ENCODE data around the gene SLC23A2. TPM values are rescaled to one million over a fixed set of nuclear protein-coding genes. Genes with fewer than 3 reads are reported as not detected.

Gene SLC23A2
- total RNA-seq, 2 experiments from 2014 or later = 14.3 to 25.7 TPM

DNA sequence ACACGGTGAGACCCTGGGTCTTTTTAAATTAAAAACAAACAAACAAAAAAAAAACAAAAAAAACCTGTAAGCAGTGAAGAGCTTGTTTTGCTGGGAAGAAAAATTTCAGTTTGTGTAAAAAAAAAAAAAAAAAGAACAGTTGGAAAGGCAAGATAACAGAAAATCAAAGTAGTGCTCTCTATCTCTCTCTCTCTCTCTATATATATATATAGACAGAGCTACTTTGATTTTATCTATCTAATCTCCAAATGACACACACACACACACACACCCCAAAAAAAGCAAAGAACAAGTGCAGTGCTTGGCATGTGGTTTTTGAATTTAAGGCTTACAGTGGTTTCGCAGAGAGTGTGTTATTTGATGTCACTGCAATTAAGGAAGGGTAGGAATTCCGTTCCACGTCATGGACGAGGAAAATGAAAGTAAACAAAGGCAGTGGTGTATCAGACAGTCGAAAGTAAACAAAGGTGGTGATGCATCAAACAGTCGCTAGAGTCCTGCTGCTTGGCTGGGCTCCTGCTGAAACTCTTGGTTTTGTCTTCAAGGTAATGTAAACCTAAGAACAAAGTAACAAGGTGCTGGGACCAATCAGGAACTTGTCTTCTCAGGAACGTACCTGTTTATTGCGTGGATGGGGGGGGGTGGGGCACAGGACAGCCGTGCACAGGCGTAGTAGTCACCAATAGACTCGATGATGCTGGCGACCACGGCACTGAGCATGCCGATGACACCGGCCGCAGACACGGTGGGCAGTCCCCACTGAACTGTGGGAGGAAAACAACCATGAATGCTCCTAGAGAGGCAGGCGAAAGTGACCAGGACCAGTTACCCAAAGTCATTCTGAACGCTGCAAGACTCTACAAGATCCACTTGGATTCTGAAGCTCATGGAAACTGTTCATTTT is 131.8 kb downstream of the SLC23A2 start:
- BruUV-seq (replicated peaks) = no TSS peak
- H3K9me2 ChIP-seq (ENCODE audit: insufficient read depth, low read length) = no peaks in the 10 kb centered on the region
- no peaks in the 10 kb centered on the region for H4K20me1 ChIP-seq (ENCODE audit: insufficient read depth, low read length)
- H3K79me2 ChIP-seq (ENCODE audit: insufficient read depth, low read depth, low read length) = no peaks in the 10 kb centered on the region
- no peaks in the 10 kb centered on the region for H3K4me1 ChIP-seq (ENCODE audit: insufficient read depth, low read length, poor library complexity, severe bottlenecking)
- no peak for DNase-seq (ENCODE audit: low spot score)
- no peak overlapping the region for H3K27ac ChIP-seq (ENCODE audit: low read depth, low read length, poor library complexity, severe bottlenecking)
- POLR2A ChIA-PET = interaction anchor here (0.6 to 0.7 kb wide), 4 partner anchors 50 to 231 kb away, joined by 3 to 4 read pairs (median 3); no protein-coding TSS in a partner anchor
- H2AFZ ChIP-seq (ENCODE audit: low read length) = no peak overlapping the region
- H3K4me2 ChIP-seq (ENCODE audit: low read length) = no peak overlapping the region
- H3K36me3 ChIP-seq (ENCODE audit: insufficient read depth, low read length) = peaks cover 34% of the 10 kb centered on the region
- no peaks in the 10 kb centered on the region for H3K9me3 ChIP-seq (ENCODE audit: low read length)
- intact Hi-C loops (cut with micrococcal nuclease; ENCODE audit: unreplicated experiment) = no loop called here
- CTCF ChIA-PET (ENCODE audit: unreplicated experiment) = no interaction called here
- no peak for TF ChIP-seq EZH2phosphoT487 (IDR thresholded peaks at IDR 0.05; ENCODE audit: borderline replicate concordance, low read depth, low read length)
- TF ChIP-seq, protein P1, sequence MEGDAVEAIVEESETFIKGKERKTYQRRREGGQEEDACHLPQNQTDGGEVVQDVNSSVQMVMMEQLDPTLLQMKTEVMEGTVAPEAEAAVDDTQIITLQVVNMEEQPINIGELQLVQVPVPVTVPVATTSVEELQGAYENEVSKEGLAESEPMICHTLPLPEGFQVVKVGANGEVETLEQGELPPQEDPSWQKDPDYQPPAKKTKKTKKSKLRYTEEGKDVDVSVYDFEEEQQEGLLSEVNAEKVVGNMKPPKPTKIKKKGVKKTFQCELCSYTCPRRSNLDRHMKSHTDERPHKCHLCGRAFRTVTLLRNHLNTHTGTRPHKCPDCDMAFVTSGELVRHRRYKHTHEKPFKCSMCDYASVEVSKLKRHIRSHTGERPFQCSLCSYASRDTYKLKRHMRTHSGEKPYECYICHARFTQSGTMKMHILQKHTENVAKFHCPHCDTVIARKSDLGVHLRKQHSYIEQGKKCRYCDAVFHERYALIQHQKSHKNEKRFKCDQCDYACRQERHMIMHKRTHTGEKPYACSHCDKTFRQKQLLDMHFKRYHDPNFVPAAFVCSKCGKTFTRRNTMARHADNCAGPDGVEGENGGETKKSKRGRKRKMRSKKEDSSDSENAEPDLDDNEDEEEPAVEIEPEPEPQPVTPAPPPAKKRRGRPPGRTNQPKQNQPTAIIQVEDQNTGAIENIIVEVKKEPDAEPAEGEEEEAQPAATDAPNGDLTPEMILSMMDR (conservative IDR thresholded peaks at IDR 0.05; ENCODE audit: low read length) = no peak
- no peak overlapping the region for H3K4me3 ChIP-seq (ENCODE audit: low read depth, low read length, poor library complexity, severe bottlenecking)

DNA sequence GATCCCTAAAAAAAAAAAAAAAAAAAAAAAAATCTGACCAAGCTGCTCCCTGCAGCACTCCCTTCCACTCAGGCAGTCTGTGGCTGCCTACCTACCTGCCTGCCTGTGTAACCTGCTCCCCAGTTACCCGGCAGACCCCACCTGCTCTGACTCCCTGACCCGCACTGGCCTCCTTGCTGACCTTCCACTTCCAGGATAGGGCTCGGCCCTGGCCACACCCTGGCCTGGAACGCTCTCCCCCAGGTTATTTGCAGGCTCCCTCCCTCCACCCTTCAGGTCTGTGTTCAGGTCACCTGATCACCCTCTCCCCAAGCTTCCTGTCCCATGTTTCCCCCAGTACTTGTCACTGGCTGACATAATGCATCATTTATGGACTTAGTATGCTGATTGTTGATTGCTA is 134.3 kb downstream of the SLC23A2 start:
- H3K27ac ChIP-seq (ENCODE audit: low read depth, low read length, poor library complexity, severe bottlenecking) = no peak overlapping the region
- no peak overlapping the region for H2AFZ ChIP-seq (ENCODE audit: low read length)
- CTCF ChIA-PET (ENCODE audit: unreplicated experiment) = no interaction called here
- POLR2A ChIA-PET = interaction anchor here (0.5 kb wide), 1 partner anchor 45 kb away, joined by 4 read pairs; no protein-coding TSS in a partner anchor
- no peak for DNase-seq (ENCODE audit: low spot score)
- no peaks in the 10 kb centered on the region for H3K4me1 ChIP-seq (ENCODE audit: insufficient read depth, low read length, poor library complexity, severe bottlenecking)
- intact Hi-C loops (cut with micrococcal nuclease; ENCODE audit: unreplicated experiment) = no loop called here
- H3K9me3 ChIP-seq (ENCODE audit: low read length) = no peaks in the 10 kb centered on the region
- no peak overlapping the region for H3K4me2 ChIP-seq (ENCODE audit: low read length)
- no peaks in the 10 kb centered on the region for H3K79me2 ChIP-seq (ENCODE audit: insufficient read depth, low read depth, low read length)
- H3K9me2 ChIP-seq (ENCODE audit: insufficient read depth, low read length) = no peaks in the 10 kb centered on the region
- no peak for TF ChIP-seq EZH2phosphoT487 (IDR thresholded peaks at IDR 0.05; ENCODE audit: borderline replicate concordance, low read depth, low read length)
- TF ChIP-seq, protein P1 (conservative IDR thresholded peaks at IDR 0.05; ENCODE audit: low read length) = no peak
- H3K4me3 ChIP-seq (ENCODE audit: low read depth, low read length, poor library complexity, severe bottlenecking) = no peak overlapping the region
- H3K36me3 ChIP-seq (ENCODE audit: insufficient read depth, low read length) = peaks cover 19% of the 10 kb centered on the region
- H4K20me1 ChIP-seq (ENCODE audit: insufficient read depth, low read length) = no peaks in the 10 kb centered on the region
- no TSS peak for BruUV-seq (replicated peaks)

DNA sequence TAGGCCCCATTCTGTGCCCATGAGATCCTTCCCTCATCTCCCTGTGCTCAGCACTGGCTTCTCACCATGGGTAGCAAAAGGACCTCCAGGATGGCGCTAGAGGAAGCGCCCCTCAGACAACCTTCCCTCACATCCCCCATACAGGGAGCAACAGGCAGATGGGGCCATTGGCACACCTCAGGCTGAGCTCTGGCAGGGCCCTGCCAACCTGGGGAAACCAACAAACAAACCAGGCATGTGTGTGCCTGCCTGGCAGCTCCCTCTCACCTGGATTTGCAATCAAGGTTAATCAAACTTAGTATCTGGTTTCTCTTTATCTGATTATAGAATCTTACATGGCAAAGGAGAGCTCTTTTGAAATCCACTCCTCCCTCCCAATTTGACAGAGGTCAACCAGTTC is 134.9 kb downstream of the SLC23A2 start:
- H3K79me2 ChIP-seq (ENCODE audit: insufficient read depth, low read depth, low read length) = no peaks in the 10 kb centered on the region
- BruUV-seq (replicated peaks) = no TSS peak
- H3K4me1 ChIP-seq (ENCODE audit: insufficient read depth, low read length, poor library complexity, severe bottlenecking) = no peaks in the 10 kb centered on the region
- TF ChIP-seq, protein P1 (conservative IDR thresholded peaks at IDR 0.05; ENCODE audit: low read length) = no peak
- TF ChIP-seq EZH2phosphoT487 (IDR thresholded peaks at IDR 0.05; ENCODE audit: borderline replicate concordance, low read depth, low read length) = no peak
- no peak overlapping the region for H3K27ac ChIP-seq (ENCODE audit: low read depth, low read length, poor library complexity, severe bottlenecking)
- no peak overlapping the region for H3K4me2 ChIP-seq (ENCODE audit: low read length)
- H3K4me3 ChIP-seq (ENCODE audit: low read depth, low read length, poor library complexity, severe bottlenecking) = no peak overlapping the region
- H3K9me3 ChIP-seq (ENCODE audit: low read length) = no peaks in the 10 kb centered on the region
- no peak overlapping the region for H2AFZ ChIP-seq (ENCODE audit: low read length)
- CTCF ChIA-PET (ENCODE audit: unreplicated experiment) = no interaction called here
- POLR2A ChIA-PET = interaction anchor here (0.5 kb wide), 1 partner anchor 45 kb away, joined by 4 read pairs; no protein-coding TSS in a partner anchor
- no peak for DNase-seq (ENCODE audit: low spot score)
- H3K9me2 ChIP-seq (ENCODE audit: insufficient read depth, low read length) = no peaks in the 10 kb centered on the region
- H3K36me3 ChIP-seq (ENCODE audit: insufficient read depth, low read length) = peaks cover 25% of the 10 kb centered on the region
- intact Hi-C loops (cut with micrococcal nuclease; ENCODE audit: unreplicated experiment) = no loop called here
- no peaks in the 10 kb centered on the region for H4K20me1 ChIP-seq (ENCODE audit: insufficient read depth, low read length)
